ENCODE results near the gene FGF22.
"Not testable (repeated sequence)": the region's sequence is repeated elsewhere in the genome, so short reads cannot be mapped to it uniquely, and the experiment has no call there.

Gene FGF22

GRCh38 chr19:661427-662196 lies 21.9 kb downstream of the FGF22 start:
- no peak for DNase-seq

- no peak for DNase-seq
Observed at GRCh38 chr19:662207-662961, 22.7 kb downstream of the FGF22 start.

- DNase-seq, result peak; percentile 76
Observed at GRCh38 chr19:662962-663681, 23.4 kb downstream of the FGF22 start, which contains the start of gene RNF126. Gene RNF126 (minus strand): TSS chr19:663214. CDS start chr19:663121, 93 bp downstream.

- no peak for DNase-seq
Observed at GRCh38 chr19:663682-664117, 24.0 kb downstream of the FGF22 start.

GRCh38 chr19:664913-665443 lies 25.3 kb downstream of the FGF22 start:
- DNase-seq, result peak; percentile 70

GRCh38 chr19:666985-667573 lies 27.4 kb downstream of the FGF22 start:
- not testable (repeated sequence) for DNase-seq

- DNase-seq, result not testable (repeated sequence)
Observed at GRCh38 chr19:668675-669434, 29.2 kb downstream of the FGF22 start.

GRCh38 chr19:670609-671075 lies 31.0 kb downstream of the FGF22 start:
- no peak for DNase-seq

- no peak for DNase-seq
Observed at GRCh38 chr19:674282-675151, 34.8 kb downstream of the FGF22 start.

GRCh38 chr19:676007-676338 lies 36.3 kb downstream of the FGF22 start:
- DNase-seq, result no peak

GRCh38 chr19:676339-677105 lies 36.8 kb downstream of the FGF22 start, which contains the start of gene FSTL3:
Gene FSTL3 (plus strand): TSS chr19:676392. CDS start chr19:676424, 32 bp downstream.
- DNase-seq, result no peak

- DNase-seq, result no peak
Observed at GRCh38 chr19:677201-677600, 37.5 kb downstream of the FGF22 start.

- DNase-seq, result peak; percentile 21
Observed at GRCh38 chr19:677601-678436, 38.1 kb downstream of the FGF22 start.

GRCh38 chr19:678791-679388 lies 39.2 kb downstream of the FGF22 start:
- DNase-seq, result no peak

- DNase-seq, result no peak
Observed at GRCh38 chr19:679418-680286, 40.0 kb downstream of the FGF22 start.

GRCh38 chr19:680287-681028 lies 40.8 kb downstream of the FGF22 start:
- DNase-seq, result peak; percentile 85

Measured in DMS79 (cell line).